ENCODE results near the gene MAP7D3. TPM values are rescaled to one million over a fixed set of nuclear protein-coding genes. Genes with fewer than 3 reads are reported as not detected.
"Not testable (repeated sequence)": the region's sequence is repeated elsewhere in the genome, so short reads cannot be mapped to it uniquely, and the experiment has no call there.

Gene MAP7D3
- total RNA-seq (2014; rRNA removed; shearing (Covaris generic)): 7.9 and 8.6 TPM in 2 replicates

DNA sequence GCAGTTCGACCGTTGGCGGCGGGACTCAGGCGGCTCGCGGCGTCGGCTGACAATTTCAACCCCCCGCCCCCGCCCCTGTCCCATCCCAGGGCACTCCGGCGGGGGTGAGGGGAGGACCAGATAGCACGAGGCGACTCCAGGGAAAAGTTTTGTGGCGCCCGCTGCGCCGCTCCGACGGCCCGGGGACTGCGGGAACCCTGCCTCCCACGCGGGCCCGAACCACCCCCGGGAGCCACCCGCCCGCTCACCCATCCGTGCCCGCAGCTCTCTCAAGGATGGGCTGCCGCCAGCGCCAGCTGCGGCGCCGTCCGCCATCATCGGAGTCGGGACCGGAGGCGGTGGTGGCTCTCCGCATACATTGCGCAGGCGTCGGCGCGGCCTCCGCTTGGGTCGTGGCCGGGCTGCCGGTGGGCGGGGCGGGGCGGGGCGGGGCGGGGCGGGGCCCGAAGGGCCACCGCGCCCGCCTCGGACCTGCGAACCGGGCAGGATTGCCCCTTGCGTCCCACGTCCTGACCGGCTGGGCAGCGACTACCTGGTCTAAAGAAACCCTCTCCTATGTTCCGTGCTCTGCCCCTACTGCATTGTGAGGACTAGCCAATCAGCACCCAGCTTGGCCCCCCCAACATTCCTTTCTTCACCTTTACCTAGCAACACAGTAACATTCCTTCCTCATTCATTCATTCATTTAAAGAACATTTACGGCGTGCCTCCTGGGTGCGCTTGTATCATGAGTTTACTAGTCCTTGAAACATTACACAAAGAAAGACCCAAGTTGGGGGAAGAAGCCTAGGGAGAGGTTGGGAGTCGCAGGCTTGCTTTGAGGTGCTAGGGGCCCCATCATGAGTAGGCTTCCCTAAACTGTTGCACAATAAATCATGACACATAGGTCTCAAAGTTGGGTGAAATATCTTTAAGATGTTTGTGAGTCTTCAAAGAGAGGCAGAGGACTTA lies at the start of gene MAP7D3:
MAP7D3 (minus strand) TSS at position 360 of the 951 bp plus-strand sequence; CDS start at position 318, 42 bp downstream.
- DNase-seq (ENCODE audit: low spot score): no peak

DNA sequence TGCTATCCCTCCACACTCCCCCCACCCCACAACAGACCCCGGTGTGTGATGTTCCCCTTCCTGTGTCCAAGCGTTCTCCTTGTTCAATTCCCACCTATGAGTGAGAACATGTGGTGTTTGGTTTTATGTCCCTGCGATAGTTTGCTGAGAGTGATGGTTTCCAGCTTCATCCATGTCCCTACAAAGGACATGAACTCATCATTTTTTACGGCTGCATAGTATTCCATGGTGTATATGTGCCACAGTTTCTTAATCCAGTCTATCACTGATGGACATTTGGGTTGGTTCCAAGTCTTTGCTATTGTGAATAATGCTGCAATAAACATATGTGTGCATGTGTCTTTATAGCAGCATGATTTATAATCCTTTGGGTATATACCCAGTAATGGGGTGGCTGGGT lies 49.5 kb upstream of the MAP7D3 start, which contains the start of gene ADGRG4:
ADGRG4 (plus strand) TSS at position 243 of the 400 bp plus-strand sequence. CDS start 7,815 bp downstream, outside the sequence.
- DNase-seq (ENCODE audit: low spot score): not testable (repeated sequence)

DNA sequence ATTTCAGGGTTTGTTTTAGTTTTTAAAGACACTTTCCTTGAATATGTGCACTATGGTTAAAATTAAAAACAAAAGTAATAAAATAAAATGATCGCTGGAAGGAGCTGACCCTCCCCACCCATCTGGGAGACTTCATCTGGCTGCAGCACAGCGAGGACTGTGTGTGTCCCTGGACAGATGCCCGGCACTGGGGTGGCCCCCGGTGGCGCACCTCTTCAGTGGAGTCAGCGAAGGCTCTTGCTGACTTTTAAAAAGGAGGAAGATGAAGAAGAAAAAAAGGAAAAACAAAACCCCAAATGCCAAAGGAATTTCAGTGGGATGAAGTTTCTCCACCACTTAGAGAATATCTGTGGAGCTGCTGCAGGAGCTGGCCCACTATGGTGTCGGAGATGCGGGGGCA lies 44.2 kb upstream of the MAP7D3 start:
- no peak for DNase-seq (ENCODE audit: low spot score)

- DNase-seq (ENCODE audit: low spot score): no peak
Observed at GRCh38 chrX:136292656-136293055, 41.5 kb upstream of the MAP7D3 start.

DNA sequence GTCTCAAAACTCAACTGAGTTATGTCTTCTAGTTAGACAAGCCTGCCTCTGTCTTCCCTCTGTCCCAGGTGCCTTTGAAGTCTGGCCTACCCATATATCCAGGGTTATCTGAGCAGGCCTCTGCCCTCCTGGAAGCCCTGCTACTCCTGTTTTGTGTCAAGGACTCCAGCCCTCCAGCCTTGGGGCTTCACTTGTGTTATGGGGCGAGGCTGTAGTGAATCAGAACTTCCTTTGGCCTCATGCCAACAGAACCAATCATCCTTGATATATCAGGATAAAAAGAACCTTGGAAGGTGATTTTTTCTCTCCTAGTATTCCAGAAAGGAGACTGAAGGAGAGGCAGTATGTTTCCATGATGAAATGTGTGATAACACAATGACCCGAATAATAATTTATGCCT lies 40.6 kb upstream of the MAP7D3 start:
- DNase-seq (ENCODE audit: low spot score): no peak

DNA sequence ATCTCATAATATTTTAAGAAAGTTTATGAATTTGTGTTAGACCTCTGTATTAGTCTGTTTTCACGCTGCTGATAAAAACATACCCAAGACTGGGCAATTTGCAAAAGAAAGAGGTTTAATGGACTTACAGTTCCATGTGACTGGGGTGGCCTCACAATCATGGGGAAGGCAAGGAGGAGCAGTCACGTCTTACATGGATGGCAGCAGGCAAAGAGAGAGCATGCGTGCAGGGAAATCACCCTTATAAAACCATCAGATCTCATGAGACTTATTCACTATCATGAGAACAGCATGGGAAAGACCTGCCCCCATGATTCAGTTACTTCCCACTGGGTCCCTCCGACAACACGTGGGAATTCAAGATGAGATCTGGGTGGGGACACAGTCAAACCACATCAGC lies 35.2 kb upstream of the MAP7D3 start:
- not testable (repeated sequence) for DNase-seq (ENCODE audit: low spot score)

DNA sequence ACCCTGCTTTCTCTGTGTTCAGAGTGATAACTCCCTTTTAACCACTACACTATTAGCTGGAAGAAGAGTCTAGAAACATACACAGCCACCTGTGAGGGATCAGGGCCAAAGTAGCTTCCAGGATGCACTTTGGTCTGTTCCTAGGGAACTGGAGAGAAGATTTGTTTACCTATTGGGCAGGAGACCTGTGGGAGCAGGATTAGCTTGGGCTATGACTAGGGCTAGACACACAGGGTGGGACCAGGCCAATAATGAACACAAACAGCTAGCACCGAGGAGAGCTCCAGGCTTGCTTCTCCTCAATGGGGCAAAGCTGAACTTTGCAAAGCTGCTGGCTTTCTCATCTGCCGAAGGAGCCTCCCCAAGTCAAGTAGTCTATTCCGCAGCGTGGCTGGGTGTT lies 24.4 kb upstream of the MAP7D3 start:
- no peak for DNase-seq (ENCODE audit: low spot score)

DNA sequence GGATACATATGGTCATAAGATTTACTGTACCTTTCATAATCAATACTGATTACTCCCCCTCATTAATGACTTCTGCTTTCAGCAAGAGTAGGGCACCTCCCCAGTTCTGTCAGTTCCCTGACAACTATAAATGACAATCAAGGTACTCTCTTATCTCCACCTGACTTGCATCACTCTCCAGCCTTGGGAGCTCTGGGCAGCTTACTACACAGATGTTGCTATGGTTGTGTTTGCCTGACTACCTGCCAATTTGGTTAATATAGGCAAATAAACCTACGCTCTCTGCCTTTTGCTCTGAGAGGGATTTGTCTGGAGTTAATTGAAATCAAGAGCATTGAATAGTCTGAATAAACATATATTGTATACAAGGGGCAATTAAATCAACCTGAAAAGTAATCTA lies 22.8 kb upstream of the MAP7D3 start:
- DNase-seq (ENCODE audit: low spot score): no peak

DNA sequence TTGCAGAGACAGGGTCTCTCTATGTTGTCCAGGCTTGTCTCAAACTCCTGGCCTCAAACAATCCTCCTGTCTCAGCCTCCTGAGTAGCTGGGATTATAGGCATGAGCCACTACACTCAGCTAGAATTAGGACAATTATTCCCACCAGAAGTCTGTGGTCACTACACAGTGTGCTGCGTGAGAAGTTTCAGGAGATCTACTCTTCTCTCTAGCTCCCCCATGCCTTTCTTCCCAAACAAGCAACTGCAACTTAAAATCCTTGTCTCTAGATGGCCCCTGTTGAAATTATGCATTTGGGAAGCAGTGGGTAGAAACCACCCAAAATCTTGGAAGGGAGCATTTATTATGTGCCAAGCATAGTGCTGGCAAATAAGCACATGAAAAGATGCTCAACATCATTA lies 21.1 kb upstream of the MAP7D3 start:
- no peak for DNase-seq (ENCODE audit: low spot score)

DNA sequence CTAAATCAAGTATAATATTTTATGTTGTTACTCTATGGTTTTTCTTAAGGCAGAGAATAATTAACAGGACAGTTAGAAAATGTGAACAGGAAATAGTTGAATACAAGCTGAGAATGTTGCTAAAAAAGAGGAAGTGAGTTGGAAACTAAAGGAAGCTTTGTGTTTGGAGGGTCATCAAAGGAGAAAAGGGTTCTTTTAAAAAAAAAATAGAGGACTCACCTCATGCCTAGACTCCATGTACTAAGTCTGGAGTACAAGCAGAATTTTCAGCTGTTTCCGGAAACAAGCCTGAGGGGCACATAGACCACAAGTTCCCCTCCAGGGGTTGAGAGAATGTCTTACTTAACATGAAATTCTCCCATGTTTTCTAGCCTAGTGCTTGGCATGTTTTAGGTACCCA lies 20.1 kb upstream of the MAP7D3 start:
- DNase-seq (ENCODE audit: low spot score): no peak

GRCh38 chrX:136269921-136270320 lies 18.7 kb upstream of the MAP7D3 start:
- DNase-seq (ENCODE audit: low spot score): no peak

DNA sequence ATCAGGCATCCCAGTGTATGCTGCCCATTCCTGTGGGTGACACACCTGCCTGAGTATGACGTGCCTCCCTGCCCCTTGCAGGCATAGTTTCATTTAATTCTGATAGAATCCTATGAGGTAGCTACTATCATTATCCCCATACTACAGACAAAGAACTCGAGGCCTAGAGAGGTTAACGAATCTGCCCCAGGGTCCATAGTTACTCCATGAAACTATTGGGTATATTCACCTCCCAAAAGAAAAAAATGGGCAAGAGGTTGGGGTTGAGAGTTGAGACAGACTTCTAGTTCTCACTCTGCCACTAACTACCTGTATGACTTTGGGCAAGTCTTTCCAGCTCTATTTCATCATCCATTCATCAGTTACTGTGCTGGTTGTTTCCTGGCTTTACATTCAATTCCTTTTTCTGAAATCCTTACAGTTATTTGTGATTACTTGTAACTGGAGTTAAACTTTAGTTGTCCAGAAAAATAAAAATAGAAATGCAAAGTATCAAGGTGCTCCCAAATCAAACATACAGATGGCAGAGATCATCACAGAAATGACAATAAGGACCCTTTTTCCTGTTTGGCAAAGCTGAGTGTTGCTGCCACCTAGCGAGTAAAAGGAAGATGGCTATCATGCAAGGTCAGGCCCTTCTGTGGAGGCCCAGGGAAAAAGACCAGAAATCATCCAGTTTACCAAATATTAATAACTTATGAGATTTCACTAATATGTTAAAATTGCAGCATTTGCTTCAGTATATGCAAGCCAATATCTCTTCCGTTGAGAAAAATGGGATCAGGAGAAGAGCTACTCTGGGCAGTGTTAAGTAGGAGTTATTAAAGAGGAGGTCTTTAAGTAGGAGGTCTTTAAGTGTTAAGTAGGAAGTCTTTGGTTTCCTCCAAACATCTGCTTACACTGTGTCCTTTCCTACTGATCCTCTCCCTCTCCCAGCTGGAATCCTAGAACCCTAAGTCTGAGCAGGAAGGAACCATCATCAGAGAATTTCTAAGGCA lies 17.1 kb upstream of the MAP7D3 start:
- DNase-seq (ENCODE audit: low spot score): no peak

GRCh38 chrX:136266828-136267227 lies 15.6 kb upstream of the MAP7D3 start:
- DNase-seq (ENCODE audit: low spot score): no peak

GRCh38 chrX:136262812-136263315 lies 11.7 kb upstream of the MAP7D3 start:
- DNase-seq (ENCODE audit: low spot score): no peak

- no peak for DNase-seq (ENCODE audit: low spot score)
Observed at GRCh38 chrX:136262243-136262642, 11.0 kb upstream of the MAP7D3 start.

DNA sequence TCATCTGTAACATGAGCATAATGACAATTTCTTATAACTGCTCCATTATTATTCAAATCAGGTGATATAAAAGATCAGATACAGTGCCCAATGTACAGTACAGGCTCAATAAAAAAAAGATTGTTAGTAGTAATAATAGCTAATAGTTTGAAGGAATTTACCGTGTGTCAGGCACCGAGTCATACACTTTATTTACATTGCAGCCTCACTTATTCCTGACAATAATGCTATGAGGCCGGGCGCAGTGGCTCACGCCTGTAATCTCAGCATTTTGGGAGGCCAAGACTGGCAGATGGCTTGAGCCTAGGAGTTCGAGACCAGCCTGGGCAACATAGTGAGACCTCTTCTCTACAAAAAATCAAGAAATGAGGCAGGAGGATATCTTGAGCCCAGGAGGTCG lies 10.1 kb upstream of the MAP7D3 start:
- no peak for DNase-seq (ENCODE audit: low spot score)

DNA sequence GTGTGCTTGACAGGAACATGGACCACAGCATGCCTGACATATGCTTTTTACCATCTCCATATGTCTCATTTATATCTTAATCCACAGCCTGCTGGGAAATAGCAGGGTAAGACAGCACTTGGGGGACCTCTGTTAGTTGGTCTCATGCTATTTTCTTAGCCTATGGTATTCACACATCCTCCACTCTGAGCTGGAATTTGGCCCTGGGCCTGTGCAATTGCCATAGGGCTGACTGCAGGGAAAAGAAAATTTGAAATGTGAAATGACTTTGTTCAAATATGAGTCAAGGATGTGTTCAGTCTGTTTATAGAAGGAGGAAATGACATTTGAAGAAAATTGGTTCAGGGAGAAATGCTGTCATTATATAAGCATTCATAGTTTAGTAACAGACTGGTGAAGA lies 9.6 kb upstream of the MAP7D3 start:
- DNase-seq (ENCODE audit: low spot score): no peak

- DNase-seq (ENCODE audit: low spot score): peak; percentile 38
Observed at GRCh38 chrX:136259543-136259942, 8.3 kb upstream of the MAP7D3 start.

- no peak for DNase-seq (ENCODE audit: low spot score)
Observed at GRCh38 chrX:136258951-136259350, 7.8 kb upstream of the MAP7D3 start.

DNA sequence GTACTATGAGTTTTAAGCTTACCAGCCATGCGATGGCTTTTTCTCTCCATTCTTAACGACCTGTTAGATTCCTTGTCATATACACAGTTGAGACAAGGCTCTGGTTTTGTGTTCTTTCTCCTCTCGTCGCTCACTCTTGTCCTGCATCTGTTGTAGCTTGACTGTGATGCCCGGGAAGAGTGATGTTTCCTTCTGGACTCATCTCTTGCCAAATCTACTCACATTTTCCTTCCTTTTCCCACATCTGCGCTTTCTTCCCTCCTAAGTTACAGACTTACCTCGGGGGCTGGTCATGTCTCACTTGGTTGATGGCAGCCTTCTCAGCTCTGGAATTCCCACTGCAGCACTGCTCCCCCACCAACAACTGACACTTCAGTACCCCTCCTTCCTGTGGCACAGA lies 4.8 kb upstream of the MAP7D3 start:
- no peak for DNase-seq (ENCODE audit: low spot score)

DNA sequence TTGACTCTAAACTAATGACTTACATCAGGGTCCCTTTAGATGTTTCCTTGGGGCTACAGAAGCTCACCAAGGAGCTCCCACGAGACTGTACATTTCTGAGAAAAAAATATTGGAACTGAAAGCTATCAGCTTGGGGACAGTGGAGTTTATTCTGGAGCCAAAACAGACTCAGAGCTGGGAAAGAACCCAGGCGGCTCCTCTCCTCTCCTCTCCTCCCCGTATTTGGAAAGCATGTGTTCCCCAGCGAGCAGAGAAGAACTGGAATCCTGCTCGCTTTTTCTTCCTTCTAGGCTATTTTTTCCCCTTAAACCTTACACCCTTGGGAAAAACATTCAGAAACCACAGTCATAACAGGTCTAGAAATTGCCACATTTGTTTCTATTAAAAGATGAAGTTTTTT lies 4.3 kb upstream of the MAP7D3 start:
- no peak for DNase-seq (ENCODE audit: low spot score)
